GM19372 (cell line): ENCODE measurements around the gene FKBP8.
"Not testable (repeated sequence)": the region's sequence is repeated elsewhere in the genome, so short reads cannot be mapped to it uniquely, and the experiment has no call there.

Experiments used
- ATAC-seq: cut with Tn5 transposase; IDR thresholded peaks from one replicate; pipeline ENCODE4 v1.9.1; 2021; ENCODE audit warnings: mild to moderate bottlenecking, low read depth, moderate library complexity; ENCODE audit not compliant: unreplicated experiment

The FKBP8 gene

DNA sequence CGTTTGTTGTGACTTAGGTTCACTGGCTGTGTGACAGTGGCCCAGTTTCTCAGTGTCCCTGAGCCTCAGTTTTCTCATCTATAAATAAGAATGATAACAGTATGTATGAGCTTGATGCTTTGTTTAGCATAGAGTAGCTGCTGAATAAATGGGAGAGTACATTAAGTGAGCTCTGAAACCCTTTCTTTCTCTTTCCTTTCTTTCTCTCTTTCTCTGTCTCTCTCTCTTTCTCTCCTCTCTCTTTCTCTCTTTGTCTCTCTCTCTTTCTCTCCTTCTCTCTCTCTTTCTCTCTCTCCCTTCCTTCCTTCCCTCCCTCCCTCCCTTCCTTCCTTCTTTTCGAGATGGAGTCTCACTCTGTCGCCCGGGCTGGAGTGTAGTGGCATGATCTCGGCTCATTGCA, 16.3 kb upstream of the FKBP8 start:
- ATAC-seq: no peak

DNA sequence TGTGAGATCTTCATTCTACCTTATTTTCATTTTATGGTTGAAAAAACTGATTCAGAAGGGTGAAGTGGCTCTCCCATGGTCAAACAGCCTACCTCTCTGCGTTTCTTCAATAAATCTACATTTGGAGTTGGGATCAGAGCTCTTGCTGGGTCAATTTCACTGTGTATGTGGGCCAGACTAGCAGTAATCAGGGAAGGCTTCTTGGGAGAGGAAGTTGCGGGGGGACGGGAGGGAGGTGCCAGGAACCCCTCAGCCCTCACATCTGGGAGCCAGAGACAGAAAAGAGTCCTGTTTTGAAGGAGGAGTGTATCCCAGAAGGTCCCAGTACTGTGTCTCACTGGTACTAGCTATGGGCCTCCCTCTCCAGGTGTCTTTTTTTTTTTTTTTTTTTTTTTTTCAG, 15.2 kb upstream of the FKBP8 start:
- no peak for ATAC-seq

DNA sequence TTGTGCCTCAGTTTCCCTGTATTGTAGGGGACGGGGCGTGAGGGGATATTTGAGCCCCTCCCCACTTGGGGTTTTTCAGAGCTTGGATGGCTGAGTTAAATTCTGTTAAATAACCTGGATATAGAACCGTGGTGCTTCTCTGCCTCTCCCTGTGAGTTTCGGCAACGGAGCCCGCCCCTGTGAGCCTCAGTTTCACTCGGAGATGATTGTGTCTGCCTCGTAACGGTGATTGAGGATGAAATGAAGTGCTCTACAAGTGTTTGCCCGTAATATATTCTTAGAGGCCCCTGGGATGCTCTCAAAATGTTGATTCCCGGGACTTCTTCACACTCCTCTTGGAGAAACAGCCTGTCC, 14.8 kb upstream of the FKBP8 start:
- ATAC-seq: no peak

DNA sequence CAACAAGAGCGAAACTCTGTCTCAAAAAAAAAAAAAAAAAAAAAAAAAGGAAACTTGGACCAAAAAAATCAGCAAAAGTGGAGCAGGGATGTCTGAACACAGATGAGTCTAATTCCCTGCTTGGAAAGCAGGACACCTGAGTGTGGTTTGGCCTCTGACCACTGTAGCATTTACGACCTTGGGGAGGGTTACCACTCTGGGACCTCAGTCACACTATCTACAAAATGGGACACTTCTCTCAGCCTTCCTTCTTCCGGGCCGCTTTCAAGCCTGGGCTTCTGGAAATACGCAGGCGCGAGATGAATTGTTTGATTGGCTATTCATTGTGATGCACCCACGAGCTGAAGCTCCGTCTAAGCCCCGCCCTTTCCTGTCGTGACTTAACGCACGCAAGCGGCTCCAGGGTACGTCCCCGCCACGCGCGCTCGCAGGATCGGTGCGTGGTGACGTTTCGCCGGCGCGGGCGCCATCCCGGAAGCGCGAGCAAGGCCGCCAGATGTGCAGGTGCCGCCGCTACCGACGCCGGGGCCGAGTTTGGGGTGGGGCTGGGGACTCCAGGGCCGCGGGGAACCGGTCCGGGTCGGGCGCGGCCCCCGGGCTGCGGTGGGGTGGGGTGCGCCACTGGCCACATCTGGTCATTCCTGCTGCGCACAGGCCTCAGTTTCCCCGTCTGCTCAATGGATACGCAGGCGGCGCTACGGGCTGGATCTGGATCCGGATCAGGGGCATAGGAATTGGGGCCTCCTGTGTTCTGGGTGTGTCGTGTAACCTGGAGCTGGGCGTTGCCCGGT, 14.2 kb upstream of the FKBP8 start, which contains the start of gene KXD1:
KXD1 (plus strand) TSS at position 460 of the 791 bp plus-strand sequence. CDS start 4,187 bp downstream, outside the sequence.
- peak; percentile 95 for ATAC-seq

DNA sequence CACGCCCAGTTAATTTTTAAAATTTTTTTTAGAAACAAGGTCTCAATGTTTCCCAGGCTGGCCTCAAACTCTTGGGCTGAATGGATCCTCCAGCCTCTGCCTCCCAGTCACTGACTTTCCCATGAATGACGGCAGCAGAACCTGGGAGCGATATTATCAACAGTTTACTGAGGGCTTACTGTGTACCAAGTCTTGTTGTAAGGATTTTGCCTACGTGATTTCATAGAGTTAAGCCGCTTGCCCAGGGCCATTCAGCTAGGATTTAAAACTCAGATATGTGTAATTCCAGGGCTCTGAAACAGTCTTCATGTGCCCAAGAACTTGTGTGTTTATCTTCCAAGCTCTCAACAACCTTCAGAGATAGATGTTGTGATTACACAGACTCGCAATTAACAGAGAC, 8.3 kb upstream of the FKBP8 start:
- ATAC-seq: no peak

DNA sequence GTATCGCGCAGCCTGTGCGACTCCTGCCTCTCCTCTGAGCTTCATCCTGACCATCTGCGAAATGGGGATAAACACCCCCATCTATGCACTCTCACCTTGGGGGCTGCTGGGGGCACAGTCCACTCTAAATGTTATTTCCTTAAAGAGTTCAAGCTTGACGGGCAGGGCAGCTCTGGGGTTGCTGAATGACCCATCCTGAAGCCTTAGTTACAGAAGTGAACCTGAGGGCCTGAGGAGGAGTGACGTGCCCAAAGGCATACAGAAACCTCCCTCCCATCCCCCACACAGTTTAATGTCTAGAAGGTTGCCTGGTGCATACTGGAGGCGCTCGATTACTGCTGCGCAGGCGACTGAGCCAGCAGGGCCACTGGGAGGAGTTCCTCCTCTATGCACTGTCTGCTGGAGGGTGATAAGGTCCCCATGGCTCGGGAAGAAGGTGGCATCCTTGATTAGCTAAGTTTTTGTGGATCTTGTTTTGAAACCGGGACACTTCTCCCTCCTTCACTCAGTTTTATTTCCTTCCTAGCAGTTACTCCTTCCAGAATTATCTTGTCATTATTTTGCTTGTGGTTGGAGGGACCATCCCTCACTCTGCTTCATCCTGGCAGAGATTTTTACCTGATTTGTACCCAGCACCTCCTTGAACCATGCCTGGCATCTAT, 572 bp upstream of the FKBP8 start:
- peak; percentile 49 for ATAC-seq

DNA sequence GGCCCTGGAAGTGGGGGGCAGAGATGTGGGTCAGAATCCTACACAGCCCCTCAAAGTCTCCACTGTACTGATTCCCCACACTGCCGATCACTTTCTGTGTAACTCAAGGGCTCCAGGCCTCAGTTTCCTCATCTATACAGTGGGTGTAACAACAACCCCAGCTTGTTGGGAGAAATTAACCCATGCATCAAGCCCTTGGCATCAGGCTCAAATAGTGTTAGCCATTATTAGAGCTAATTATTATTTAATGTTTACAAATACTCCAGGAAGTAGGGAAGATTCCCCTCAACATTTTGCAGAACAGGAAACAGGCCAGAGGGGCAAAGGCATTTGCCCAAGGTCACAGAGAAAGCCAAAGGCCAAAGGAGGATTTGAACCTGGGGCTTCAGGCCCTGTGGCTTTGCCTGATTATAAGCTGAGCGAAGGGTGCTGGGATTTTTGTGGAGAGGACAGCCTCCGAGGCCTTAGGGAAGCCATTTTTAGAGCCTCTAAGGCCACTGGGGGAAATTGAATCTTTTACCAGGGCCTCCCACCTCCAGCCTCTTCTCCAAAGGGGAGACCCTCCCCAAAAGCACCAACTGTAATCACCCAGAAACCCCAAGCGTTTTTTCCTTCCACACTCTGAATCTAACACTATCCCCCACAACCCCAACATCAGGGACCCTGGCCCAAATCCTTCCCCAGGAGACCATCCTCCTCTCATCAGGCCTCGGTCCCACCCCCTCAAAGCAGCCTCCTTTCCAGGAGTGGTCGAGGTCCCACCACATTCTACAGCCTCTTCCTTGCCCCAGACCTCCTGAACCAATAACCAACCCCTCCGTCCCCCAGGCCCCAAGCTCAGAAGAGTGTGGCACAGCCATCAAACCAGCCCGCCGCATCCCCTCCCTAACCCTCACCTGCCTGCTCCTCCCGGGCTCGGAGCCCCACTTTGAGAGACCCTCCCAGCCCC, 1.1 kb downstream of the FKBP8 start:
- ATAC-seq: no peak

DNA sequence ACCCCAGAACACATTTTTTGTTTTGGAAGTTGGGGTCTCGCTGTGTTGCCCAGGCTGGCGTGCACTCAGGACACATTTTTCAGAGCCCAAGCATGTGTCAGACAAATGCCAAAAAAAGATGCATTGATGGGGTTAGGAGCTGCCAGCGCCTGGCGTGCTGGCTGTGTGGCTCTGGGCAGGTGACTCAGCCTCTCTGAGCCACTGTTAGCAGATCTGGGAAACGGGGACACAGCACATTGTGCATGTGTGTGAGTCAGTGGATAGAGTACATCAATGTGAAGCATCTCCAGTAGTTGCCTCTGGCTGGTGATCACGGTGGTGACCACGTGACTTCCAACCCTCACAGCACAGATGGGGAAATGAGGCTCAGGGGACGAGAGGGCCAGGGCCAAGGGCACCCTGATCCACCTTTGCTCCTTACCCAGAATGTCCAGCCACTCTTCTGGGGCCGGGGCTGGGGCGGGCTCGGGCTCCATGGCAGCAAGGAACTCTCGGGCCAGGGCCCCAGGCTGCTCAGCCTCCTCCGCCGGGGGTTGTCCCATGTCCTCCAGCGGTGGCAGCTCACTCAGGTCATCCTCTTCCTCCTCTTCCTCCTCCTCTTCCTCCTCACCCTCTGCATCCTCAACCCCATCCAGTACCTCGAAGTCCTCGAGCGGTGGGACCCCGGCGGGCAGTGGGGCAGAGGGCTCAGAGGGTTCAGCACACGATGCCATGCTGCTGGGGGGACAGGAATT, 1.9 kb downstream of the FKBP8 start:
- no peak for ATAC-seq

DNA sequence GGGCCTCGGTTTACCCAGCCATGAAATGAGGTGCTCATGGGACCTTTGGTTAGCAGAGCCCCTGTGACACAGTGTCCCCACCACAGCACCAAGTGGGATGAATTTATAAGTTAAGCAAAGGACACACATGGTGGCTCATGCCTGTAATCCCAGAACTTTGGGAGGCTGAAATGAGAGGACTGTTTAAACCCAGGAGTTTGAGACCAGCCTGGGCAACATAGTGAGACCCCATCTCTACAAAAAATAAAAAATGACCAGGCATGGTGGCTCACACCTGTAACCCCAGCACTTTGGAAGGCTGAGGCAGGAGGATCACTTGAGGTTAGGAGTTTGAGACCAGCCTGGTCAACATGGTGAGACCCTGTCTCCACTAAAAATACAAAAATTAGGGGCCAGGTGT, 3.2 kb downstream of the FKBP8 start:
- not testable (repeated sequence) for ATAC-seq

DNA sequence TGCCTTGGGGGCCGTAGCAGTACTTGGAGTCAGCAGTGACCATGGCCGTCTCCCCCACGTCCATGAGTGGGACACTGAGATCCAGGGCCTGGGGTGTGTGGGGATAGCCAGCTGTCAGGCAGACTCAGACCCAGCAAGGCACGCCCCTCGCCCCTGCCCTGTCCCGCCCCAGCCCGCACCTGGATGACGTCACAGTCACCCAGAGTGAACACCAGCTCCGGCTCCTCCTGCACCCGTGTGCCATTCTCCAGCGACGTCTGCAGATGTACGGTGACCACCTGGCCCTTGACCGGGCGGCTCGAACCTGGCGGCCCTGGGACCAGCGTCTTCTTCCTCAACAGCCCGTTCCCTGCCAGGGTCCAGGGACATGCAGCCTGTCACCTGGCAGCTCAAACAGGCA, 4.0 kb downstream of the FKBP8 start:
- ATAC-seq: no peak

DNA sequence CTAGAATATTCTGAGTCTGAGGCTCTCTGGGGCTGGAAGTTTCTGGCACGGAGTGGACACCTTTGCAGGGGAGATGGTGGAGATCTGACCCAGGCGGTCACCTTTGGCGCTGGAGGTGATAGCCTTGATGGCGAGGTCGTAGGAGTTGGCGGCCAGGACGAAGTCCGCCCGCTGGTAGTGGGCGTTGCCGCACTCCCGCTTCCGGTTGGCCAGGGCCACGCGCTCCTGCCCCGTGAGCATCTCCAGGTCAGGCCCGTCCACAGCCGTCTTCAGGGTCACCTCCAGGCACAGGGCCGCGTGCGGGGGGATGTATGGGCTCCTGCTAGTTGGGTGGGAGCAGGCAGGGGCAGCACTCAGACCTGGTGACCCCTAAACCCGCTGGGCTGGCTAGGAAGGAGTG, 5.3 kb downstream of the FKBP8 start:
- no peak for ATAC-seq

DNA sequence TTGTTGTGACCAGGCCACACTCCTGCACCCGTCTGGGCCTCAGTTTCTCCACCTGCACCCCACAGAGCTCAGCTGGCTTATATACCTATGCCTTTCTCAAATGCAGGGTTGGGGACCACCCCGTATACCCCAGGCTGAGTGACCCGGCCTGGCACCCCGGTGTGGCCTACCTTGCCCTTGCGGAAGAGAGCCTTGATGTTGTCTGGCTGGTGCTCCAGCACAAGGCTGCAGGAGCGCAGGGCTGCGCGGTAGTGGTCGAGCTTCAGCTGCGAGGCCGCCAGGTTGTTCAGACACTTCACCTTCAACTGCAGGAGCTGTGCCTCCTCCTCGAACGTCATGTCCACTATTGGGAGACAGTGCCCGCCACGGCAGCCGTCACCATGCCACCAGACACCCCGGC, 5.9 kb downstream of the FKBP8 start:
- no peak for ATAC-seq

DNA sequence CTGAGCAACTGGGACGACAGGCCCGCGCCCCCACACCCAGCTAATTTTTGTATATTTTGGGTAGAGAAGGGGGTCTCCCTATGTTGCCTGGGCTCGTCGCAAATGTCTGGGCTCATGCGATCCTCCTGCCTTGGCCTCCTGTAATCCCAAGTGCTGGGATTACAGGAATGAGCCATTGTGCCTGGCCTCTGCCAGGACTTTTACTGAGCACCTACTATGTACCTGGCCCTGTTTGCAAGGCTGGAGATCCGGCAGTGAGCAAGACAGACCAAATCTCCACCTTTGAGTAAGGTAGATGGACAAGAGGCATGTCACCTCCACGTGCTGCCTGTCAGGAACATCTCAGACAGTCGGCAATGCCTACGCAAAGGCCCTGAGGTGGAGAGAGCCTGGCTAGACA, 6.9 kb downstream of the FKBP8 start:
- no peak for ATAC-seq

DNA sequence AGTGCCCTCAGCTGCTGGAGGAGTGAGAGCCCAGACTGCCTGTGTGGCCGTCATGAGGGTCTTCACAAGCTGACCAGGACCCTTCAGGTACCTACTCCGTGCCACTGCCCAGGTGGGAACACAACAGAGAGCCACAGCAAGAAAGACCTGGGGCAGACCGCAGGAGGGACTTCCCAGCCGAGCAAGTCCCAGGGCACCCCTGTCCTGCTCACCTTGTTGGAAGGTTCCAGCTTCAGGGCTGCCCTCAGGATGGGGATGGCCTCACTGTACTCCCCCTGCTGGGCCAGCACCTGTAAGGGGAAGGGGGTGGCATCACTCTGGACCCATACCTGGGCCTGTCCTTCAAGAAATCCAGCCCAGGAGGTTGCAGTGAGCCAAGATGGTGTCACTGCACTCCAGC, 10.3 kb downstream of the FKBP8 start:
- no peak for ATAC-seq

DNA sequence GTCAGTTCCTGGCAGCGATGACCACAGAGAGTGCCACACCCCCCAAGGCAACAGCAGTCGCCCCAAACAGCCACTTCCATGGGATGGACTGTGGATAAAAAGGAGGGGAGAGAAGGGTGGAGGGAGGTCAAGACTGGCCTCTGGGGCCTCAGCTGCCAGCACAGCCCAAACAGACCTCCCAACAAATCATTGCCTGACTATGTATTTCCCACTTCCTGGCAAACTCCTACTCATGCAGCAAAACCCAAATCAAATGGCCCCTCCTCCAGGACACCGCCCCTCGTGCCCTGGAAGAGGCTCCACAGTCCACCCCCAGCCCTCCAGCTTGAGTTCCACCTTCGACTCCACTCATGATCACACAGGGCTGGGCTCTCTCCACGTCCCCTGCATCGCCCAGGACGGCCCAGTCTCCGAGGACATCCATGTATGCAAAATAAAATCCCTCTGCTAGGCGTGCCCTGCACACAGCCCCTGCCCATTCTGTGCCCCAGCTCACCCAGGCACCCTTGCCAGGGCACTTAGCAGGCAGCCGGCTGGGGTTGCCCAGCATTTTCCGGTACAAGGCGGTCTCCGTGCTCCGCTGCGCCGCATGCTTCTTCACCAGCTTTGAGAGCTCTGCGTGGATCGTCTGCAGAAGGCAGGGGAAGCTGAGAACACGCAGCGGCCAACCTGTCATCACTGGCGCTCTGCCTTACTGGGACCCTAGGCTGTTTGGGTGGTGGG, 11.0 kb downstream of the FKBP8 start:
- no peak for ATAC-seq

DNA sequence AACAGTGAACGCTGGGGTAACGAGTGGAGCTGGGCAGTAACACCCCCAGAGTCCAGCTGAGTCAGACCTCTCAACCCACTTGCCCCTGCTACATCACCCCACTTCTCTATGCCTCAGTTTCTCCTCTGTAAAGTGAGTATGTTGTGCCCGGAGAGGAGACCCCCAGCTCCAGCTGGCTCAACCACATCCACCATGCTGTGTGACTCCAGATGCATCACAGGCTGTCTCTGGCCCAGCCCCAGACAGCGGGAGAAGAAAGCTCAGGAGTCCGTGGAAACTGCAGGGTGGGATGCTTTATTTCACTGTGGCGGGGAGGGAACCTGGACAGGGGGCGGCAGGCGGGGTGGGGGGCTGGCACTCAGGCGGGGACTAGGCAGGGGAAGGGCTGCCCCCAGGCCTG, 11.9 kb downstream of the FKBP8 start:
- ATAC-seq: no peak

DNA sequence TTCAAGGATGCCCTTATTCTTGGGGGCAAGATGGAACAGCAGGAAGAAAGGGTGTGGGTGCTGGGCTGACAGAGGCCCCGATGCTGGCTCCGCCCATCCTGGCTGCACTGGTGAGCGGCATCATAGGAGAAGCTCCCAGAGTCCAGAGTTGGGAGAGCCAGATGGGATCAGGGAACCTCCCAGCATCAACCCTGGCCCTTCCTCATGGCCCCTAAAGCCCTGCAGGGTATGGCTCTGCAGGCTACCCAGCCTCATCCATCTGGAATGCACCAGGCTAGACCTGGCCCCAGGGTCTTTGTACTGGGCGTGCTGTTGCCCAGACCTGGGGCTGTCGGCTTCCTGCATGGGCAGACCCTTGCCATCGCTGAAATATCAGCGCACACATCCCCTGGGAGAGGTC, 13.6 kb downstream of the FKBP8 start:
- no peak for ATAC-seq

DNA sequence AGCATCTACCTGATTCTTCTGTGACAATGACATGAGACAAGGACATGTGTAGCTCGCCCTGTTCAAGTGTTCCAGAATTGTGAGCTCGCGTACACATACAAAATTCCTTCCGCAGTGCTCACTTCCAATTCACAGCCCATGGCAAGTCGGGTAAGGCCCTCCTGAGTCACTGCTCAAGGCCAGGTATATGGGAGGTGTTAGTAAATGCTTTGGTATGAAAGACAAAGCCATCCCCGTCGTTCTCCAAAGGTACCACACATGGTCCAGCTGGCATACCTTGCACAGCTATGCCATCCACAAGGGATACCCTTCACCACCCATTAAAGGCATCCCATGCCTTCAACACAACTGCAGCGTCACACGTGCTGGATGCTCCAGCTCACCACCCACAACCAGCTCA, 17.1 kb downstream of the FKBP8 start:
- ATAC-seq: no peak

DNA sequence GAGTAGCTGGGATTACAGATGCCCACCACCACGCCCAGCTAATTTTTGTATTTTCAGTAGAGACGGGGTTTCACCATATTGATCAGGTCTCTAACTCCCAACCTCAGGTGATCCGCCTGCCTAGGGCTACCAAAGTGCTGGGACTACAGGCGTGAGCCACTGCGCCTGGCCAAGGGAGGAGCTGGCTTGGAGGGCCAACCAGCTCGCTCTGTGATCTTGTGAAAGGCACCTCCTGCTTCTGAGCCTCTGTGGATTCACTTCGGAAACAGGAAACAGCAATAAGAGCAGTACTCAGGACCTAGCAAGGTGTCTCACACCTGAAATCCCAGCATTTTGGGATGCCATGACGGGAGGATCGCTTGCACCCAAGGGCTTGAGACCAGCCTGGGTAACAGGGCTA, 19.5 kb downstream of the FKBP8 start:
- ATAC-seq: no peak
